H9 (cell line): ENCODE results near the gene MISP. TPM values are rescaled to one million over a fixed set of nuclear protein-coding genes. Genes with fewer than 3 reads are reported as not detected.

Source experiments
- DNase-seq: peaks from one replicate; pipeline ENCODE4 v3.0.0-alpha.2; 2017
- H2AFZ ChIP-seq: one replicate; pipeline ENCODE4 v1.6.1; 2013; ENCODE audit warnings: mild to moderate bottlenecking, low read length, control low read depth, moderate library complexity
- H2AK5ac ChIP-seq: 2 replicates; pipeline ENCODE4 v1.6.1; 2013; ENCODE audit warnings: low read length, control low read depth, mixed read lengths; ENCODE audit not compliant: insufficient read length
- H2BK120ac ChIP-seq: one replicate; pipeline ENCODE4 v1.6.1; 2013; ENCODE audit warnings: low read depth, mild to moderate bottlenecking, low read length, control low read depth, inconsistent platforms; ENCODE audit not compliant: poor library complexity, severe bottlenecking
- H2BK12ac ChIP-seq: 2 replicates; pipeline ENCODE4 v1.6.1; 2013; ENCODE audit warnings: low read length, control low read depth, mixed read lengths, low read depth; ENCODE audit not compliant: insufficient read length
- H2BK15ac ChIP-seq: 2 replicates; pipeline ENCODE4 v1.6.1; 2013; ENCODE audit warnings: low read depth, low read length, control low read depth
- H2BK20ac ChIP-seq: one replicate; pipeline ENCODE4 v1.6.1; 2013; ENCODE audit warnings: low read depth, mild to moderate bottlenecking, low read length, control low read depth, inconsistent platforms; ENCODE audit not compliant: poor library complexity, severe bottlenecking
- H2BK5ac ChIP-seq: 2 replicates; pipeline ENCODE4 v1.6.1; 2013; ENCODE audit warnings: low read length, control low read depth, mixed read lengths; ENCODE audit not compliant: insufficient read length
- H3K14ac ChIP-seq: 2 replicates; pipeline ENCODE4 v1.6.1; 2013; ENCODE audit warnings: low read length, control low read depth; ENCODE audit not compliant: insufficient read depth
- H3K18ac ChIP-seq: 2 replicates; pipeline ENCODE4 v1.6.1; 2013; ENCODE audit warnings: low read depth, mild to moderate bottlenecking, mixed read lengths, low read length, control low read depth; ENCODE audit not compliant: insufficient read length
- H3K23ac ChIP-seq: 2 replicates; pipeline ENCODE4 v1.6.1; 2013; ENCODE audit warnings: low read length, control low read depth, mixed read lengths, low read depth; ENCODE audit not compliant: insufficient read length
- H3K23me2 ChIP-seq: 2 replicates; pipeline ENCODE4 v1.6.1; 2013; ENCODE audit warnings: low read depth, mild to moderate bottlenecking, mixed read lengths, low read length, control low read depth; ENCODE audit not compliant: insufficient read length, poor library complexity, severe bottlenecking
- H3K27ac ChIP-seq: 2 replicates; pipeline ENCODE4 v1.5.1; 2013; ENCODE audit warnings: low read length, control low read depth, mixed read lengths, low read depth; ENCODE audit not compliant: insufficient read length
- H3K27me3 ChIP-seq: 2 replicates; pipeline ENCODE4 v1.6.1; 2013; ENCODE audit warnings: low read length, control low read depth, inconsistent platforms; ENCODE audit not compliant: insufficient read depth
- H3K4ac ChIP-seq: 2 replicates; pipeline ENCODE4 v1.6.1; 2013; ENCODE audit warnings: low read depth, mild to moderate bottlenecking, control low read depth, inconsistent platforms, low read length, moderate library complexity
- H3K4me1 ChIP-seq: 2 replicates; pipeline ENCODE4 v1.6.1; 2013; ENCODE audit warnings: low read length, control low read depth, inconsistent platforms; ENCODE audit not compliant: insufficient read depth
- H3K4me2 ChIP-seq: 2 replicates; pipeline ENCODE4 v1.6.1; 2013; ENCODE audit warnings: low read length, control low read depth, mixed read lengths; ENCODE audit not compliant: insufficient read length, insufficient read depth
- H3K56ac ChIP-seq: 2 replicates; pipeline ENCODE4 v1.6.1; 2013; ENCODE audit warnings: low read depth, mild to moderate bottlenecking, mixed read lengths, low read length, control low read depth; ENCODE audit not compliant: insufficient read length
- H3K79me1 ChIP-seq: 2 replicates; pipeline ENCODE4 v1.6.1; 2013; ENCODE audit warnings: low read depth, mild to moderate bottlenecking, moderate library complexity, low read length, control low read depth, inconsistent platforms; ENCODE audit not compliant: insufficient read depth, poor library complexity, severe bottlenecking
- H3K79me2 ChIP-seq: 2 replicates; pipeline ENCODE4 v1.6.1; 2013; ENCODE audit warnings: low read length, control low read depth, inconsistent platforms; ENCODE audit not compliant: insufficient read depth
- H3K9ac ChIP-seq: 2 replicates; pipeline ENCODE4 v1.6.1; 2013; ENCODE audit warnings: low read length, control low read depth, mixed read lengths; ENCODE audit not compliant: insufficient read length; ENCODE audit errors: extremely low read depth
- H3K9me3 ChIP-seq: one replicate; pipeline ENCODE4 v1.6.1; 2013; ENCODE audit warnings: low read depth, low read length, inconsistent platforms; ENCODE audit not compliant: control insufficient read depth
- H3T11ph ChIP-seq: one replicate; pipeline ENCODE4 v1.6.1; 2013; ENCODE audit warnings: mild to moderate bottlenecking, low read length, control low read depth, inconsistent platforms
- H4K20me1 ChIP-seq: one replicate; pipeline ENCODE4 v1.6.1; 2013; ENCODE audit not compliant: control insufficient read depth, insufficient read length, insufficient read depth
- H4K5ac ChIP-seq: 2 replicates; pipeline ENCODE4 v1.6.1; 2013; ENCODE audit warnings: low read depth, mild to moderate bottlenecking, mixed read lengths, low read length, control low read depth; ENCODE audit not compliant: insufficient read length
- H4K8ac ChIP-seq: replicated peaks from 2 replicates; pipeline ENCODE4 v1.6.1; 2013; ENCODE audit warnings: low read length, control low read depth, mixed read lengths, low read depth; ENCODE audit not compliant: insufficient read length
- H4K91ac ChIP-seq: 2 replicates; pipeline ENCODE4 v1.6.1; 2013; ENCODE audit warnings: low read depth, mild to moderate bottlenecking, moderate library complexity, mixed read lengths, low read length, control low read depth; ENCODE audit not compliant: insufficient read length
- H3K27ac Mint-ChIP-seq, 3 experiments: 2 replicates in 2 of 3; 3 replicates in 1 of 3; pipeline ENCODE4 v1.8.0; 2020 to 2021; ENCODE audit warnings: mixed read lengths in 3 of 3, mild to moderate bottlenecking in 1 of 3, moderate library complexity in 1 of 3
- H3K27me3 Mint-ChIP-seq: 2 replicates; pipeline ENCODE4 v1.8.0; 2021; ENCODE audit warnings: low read depth, mild to moderate bottlenecking, moderate library complexity, mixed read lengths
- H3K36me3 Mint-ChIP-seq, 3 experiments: 2 replicates in 2 of 3; 3 replicates in 1 of 3; pipeline ENCODE4 v1.8.0; 2020 to 2021; ENCODE audit warnings: low read depth in 3 of 3, mixed read lengths in 3 of 3; ENCODE audit not compliant: insufficient read depth in 1 of 3
- H3K4me1 Mint-ChIP-seq, 2 experiments: 2 replicates each; pipeline ENCODE4 v1.8.0; 2020; ENCODE audit warnings: mixed read lengths in 2 of 2
- H3K4me3 Mint-ChIP-seq, 2 experiments: 2 replicates in 1 of 2; 3 replicates in 1 of 2; pipeline ENCODE4 v1.8.0; 2020 to 2021; ENCODE audit warnings: mild to moderate bottlenecking in 2 of 2, mixed read lengths in 2 of 2, moderate library complexity in 1 of 2
- H3K9me3 Mint-ChIP-seq, 2 experiments: 2 replicates in 1 of 2; 3 replicates in 1 of 2; pipeline ENCODE4 v1.8.0; 2020; ENCODE audit warnings: mild to moderate bottlenecking in 2 of 2, mixed read lengths in 2 of 2, moderate library complexity in 1 of 2
- WGBS: extraction: QIAGEN DNeasy Blood & Tissue Kit; methylation state at CpG from one replicate; pipeline ENCODE4 v1.1.7; 2013; ENCODE audit warnings: missing lambda C conversion rate, low lambda C conversion rate, mixed read lengths; ENCODE audit not compliant: insufficient read length; ENCODE audit errors: extremely low coverage; 5-methylcytosine and 5-hydroxymethylcytosine counted together
- total RNA-seq: library from RNA; stranded (reverse); gene quantifications from 2 replicates; pipeline ENCODE4 v1.2.1, GENCODE V29; 2021
- TF ChIP-seq, protein P1 (sequence below): fragments of 200-600 bp; sonication (generic); conservative IDR thresholded peaks from 3 replicates; pipeline ENCODE4 v1.8.0; 2021; ENCODE audit warnings: antibody characterized with exemption, mild to moderate bottlenecking

MISP gene
- total RNA-seq, 1 experiment from 2014 or later: 0.44 TPM

- no peak overlapping the region for H3K9ac ChIP-seq
- no peaks in the 10 kb centered on the region for H3K79me2 ChIP-seq
- H2BK5ac ChIP-seq: no peak overlapping the region
- TF ChIP-seq, protein P1, sequence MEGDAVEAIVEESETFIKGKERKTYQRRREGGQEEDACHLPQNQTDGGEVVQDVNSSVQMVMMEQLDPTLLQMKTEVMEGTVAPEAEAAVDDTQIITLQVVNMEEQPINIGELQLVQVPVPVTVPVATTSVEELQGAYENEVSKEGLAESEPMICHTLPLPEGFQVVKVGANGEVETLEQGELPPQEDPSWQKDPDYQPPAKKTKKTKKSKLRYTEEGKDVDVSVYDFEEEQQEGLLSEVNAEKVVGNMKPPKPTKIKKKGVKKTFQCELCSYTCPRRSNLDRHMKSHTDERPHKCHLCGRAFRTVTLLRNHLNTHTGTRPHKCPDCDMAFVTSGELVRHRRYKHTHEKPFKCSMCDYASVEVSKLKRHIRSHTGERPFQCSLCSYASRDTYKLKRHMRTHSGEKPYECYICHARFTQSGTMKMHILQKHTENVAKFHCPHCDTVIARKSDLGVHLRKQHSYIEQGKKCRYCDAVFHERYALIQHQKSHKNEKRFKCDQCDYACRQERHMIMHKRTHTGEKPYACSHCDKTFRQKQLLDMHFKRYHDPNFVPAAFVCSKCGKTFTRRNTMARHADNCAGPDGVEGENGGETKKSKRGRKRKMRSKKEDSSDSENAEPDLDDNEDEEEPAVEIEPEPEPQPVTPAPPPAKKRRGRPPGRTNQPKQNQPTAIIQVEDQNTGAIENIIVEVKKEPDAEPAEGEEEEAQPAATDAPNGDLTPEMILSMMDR: peak; percentile 69
- H3K27ac Mint-ChIP-seq: no peak overlapping the region
- peaks cover 3% of the 10 kb centered on the region for H3K27me3 Mint-ChIP-seq
- H3K9me3 ChIP-seq: no peaks in the 10 kb centered on the region
- no peaks in the 10 kb centered on the region for H3K27me3 ChIP-seq
- H3K4me2 ChIP-seq: no peak overlapping the region
- H2BK15ac ChIP-seq: no peak overlapping the region
- H3T11ph ChIP-seq: no peak overlapping the region
- no peak overlapping the region for H3K18ac ChIP-seq
- H3K14ac ChIP-seq: no peak overlapping the region
- no peaks in the 10 kb centered on the region for H3K36me3 Mint-ChIP-seq
- H2BK120ac ChIP-seq: no peak overlapping the region
- no peak overlapping the region for H2AFZ ChIP-seq
- DNase-seq: peak; percentile 64
- no peak overlapping the region for H3K23ac ChIP-seq
- H3K9me3 Mint-ChIP-seq: no peaks in the 10 kb centered on the region; a peak in 1 of 5 replicates
- no peak overlapping the region for H3K27ac ChIP-seq
- H4K5ac ChIP-seq: no peak overlapping the region
- H3K4ac ChIP-seq: no peak overlapping the region
- H2BK12ac ChIP-seq: no peak overlapping the region
- no peak overlapping the region for H4K91ac ChIP-seq
- H3K4me1 Mint-ChIP-seq: no peaks in the 10 kb centered on the region
- no peaks in the 10 kb centered on the region for H3K79me1 ChIP-seq
- H3K56ac ChIP-seq: no peak overlapping the region
- no peak overlapping the region for H2BK20ac ChIP-seq
- WGBS: no CpG with 5 or more reads among the region's 6 CpGs
- no peak overlapping the region for H3K4me3 Mint-ChIP-seq
- no peaks in the 10 kb centered on the region for H3K4me1 ChIP-seq
- H4K20me1 ChIP-seq: no peaks in the 10 kb centered on the region
- no peak overlapping the region for H4K8ac ChIP-seq
- H3K23me2 ChIP-seq: no peaks in the 10 kb centered on the region
- no peak overlapping the region for H2AK5ac ChIP-seq
Observed at GRCh38 chr19:771332-771785, 20.4 kb downstream of the MISP start.
